ENCODE measurements around the gene R3HDM2.
A peak's percentile ranks its signal among the peaks of the same experiment; 100 is the strongest.
"Not testable (repeated sequence)": the region's sequence is repeated elsewhere in the genome, so short reads cannot be mapped to it uniquely, and the experiment has no call there.

Gene R3HDM2

GRCh38 chr12:57299514-57300016 is 131.3 kb downstream of the R3HDM2 start:
- H4K8ac ChIP-seq (ENCODE audit: low read depth, low read length), result no peak overlapping the region
- no peak overlapping the region for H2BK12ac ChIP-seq (ENCODE audit: low read length)
- H3K79me1 ChIP-seq (ENCODE audit: low read length), result no peaks in the 10 kb centered on the region
- no peak overlapping the region for H3K27ac ChIP-seq (ENCODE audit: low read depth, low read length)
- H3K36me3 ChIP-seq (ENCODE audit: control insufficient read depth in 1 of 2, insufficient read depth in 2 of 2, low read length in 2 of 2), result peaks cover 1 to 11% of the 10 kb centered on the region in 2 experiments
- no peaks in the 10 kb centered on the region for H3K9me3 ChIP-seq (ENCODE audit: insufficient read depth, low read depth, low read length)
- no peak overlapping the region for H4K12ac ChIP-seq (ENCODE audit: low read depth, low read length)
- H3K18ac ChIP-seq (ENCODE audit: low read length), result no peak overlapping the region
- H3K14ac ChIP-seq (ENCODE audit: low read length), result no peak overlapping the region
- H2AFZ ChIP-seq (ENCODE audit: insufficient read depth, low read length, poor library complexity), result no peak overlapping the region
- no CpG with 5 or more reads among the region's 1 CpG for WGBS (ENCODE audit: extremely low coverage, insufficient coverage, insufficient read length)
- H2BK5ac ChIP-seq (ENCODE audit: low read depth, low read length, poor library complexity), result no peak overlapping the region
- H3K4me1 ChIP-seq (ENCODE audit: control insufficient read depth in 1 of 2, insufficient read depth in 2 of 2, low read length in 2 of 2), result no peaks in the 10 kb centered on the region
- H2AK5ac ChIP-seq (ENCODE audit: low read length), result no peak overlapping the region
- no peak overlapping the region for H3K4me3 ChIP-seq (ENCODE audit: low read depth, low read length)
- H3K27me3 ChIP-seq (ENCODE audit: insufficient read depth, low read length), result no peaks in the 10 kb centered on the region
- H3K79me2 ChIP-seq (ENCODE audit: control insufficient read depth, insufficient read depth, low read length, poor library complexity), result no peaks in the 10 kb centered on the region
- H3K23ac ChIP-seq (ENCODE audit: low read length), result no peak overlapping the region
- DNase-seq, result no peak
- H3K9ac ChIP-seq (ENCODE audit: low read length), result no peak overlapping the region
- H4K91ac ChIP-seq (ENCODE audit: low read depth, low read length), result no peak overlapping the region
- no peak overlapping the region for H3K4me2 ChIP-seq (ENCODE audit: low read length)
- no peak overlapping the region for H2BK120ac ChIP-seq (ENCODE audit: insufficient read depth, low read length, poor library complexity)
- no peak overlapping the region for H3K4ac ChIP-seq (ENCODE audit: low read depth, low read length)

GRCh38 chr12:57296291-57296690 is 134.6 kb downstream of the R3HDM2 start:
- Histone ChIP-seq H3K9me3 (ENCODE audit: insufficient read depth, low read depth, low read length) (no peaks in the 10 kb centered on the region), H3K4me3 (ENCODE audit: low read depth, low read length) (no peak overlapping the region), H3K9ac (ENCODE audit: low read length) (no peak overlapping the region), H2AK5ac (ENCODE audit: low read length) (no peak overlapping the region), H3K14ac (ENCODE audit: low read length) (no peak overlapping the region), H3K79me2 (ENCODE audit: control insufficient read depth, insufficient read depth, low read length, poor library complexity) (no peaks in the 10 kb centered on the region), H4K91ac (ENCODE audit: low read depth, low read length) (no peak overlapping the region), H4K12ac (ENCODE audit: low read depth, low read length) (no peak overlapping the region), H2BK12ac (ENCODE audit: low read length) (no peak overlapping the region), H4K8ac (ENCODE audit: low read depth, low read length) (no peak overlapping the region), H3K36me3 (ENCODE audit: control insufficient read depth in 1 of 2, insufficient read depth in 2 of 2, low read length in 2 of 2) (peaks cover 1 to 11% of the 10 kb centered on the region in 2 experiments), H3K4me2 (ENCODE audit: low read length) (no peak overlapping the region), H3K79me1 (ENCODE audit: low read length) (no peaks in the 10 kb centered on the region), H2BK5ac (ENCODE audit: low read depth, low read length, poor library complexity) (no peak overlapping the region), H2AFZ (ENCODE audit: insufficient read depth, low read length, poor library complexity) (no peak overlapping the region), H3K4ac (ENCODE audit: low read depth, low read length) (no peak overlapping the region), H3K23ac (ENCODE audit: low read length) (no peak overlapping the region), H3K4me1 (ENCODE audit: control insufficient read depth in 1 of 2, insufficient read depth in 2 of 2, low read length in 2 of 2) (no peaks in the 10 kb centered on the region), H3K27ac (ENCODE audit: low read depth, low read length) (no peak overlapping the region), H3K18ac (ENCODE audit: low read length) (no peak overlapping the region), H3K27me3 (ENCODE audit: insufficient read depth, low read length) (no peaks in the 10 kb centered on the region), H2BK120ac (ENCODE audit: insufficient read depth, low read length, poor library complexity) (no peak overlapping the region)
- no peak for DNase-seq
- no CpG with 5 or more reads among the region's 4 CpGs for WGBS (ENCODE audit: extremely low coverage, insufficient coverage, insufficient read length)

- H3K4me2 ChIP-seq (ENCODE audit: low read length); H3K79me1 ChIP-seq (ENCODE audit: low read length); H2AK5ac ChIP-seq (ENCODE audit: low read length); H3K23ac ChIP-seq (ENCODE audit: low read length); H3K27ac ChIP-seq (ENCODE audit: low read depth, low read length); H4K12ac ChIP-seq (ENCODE audit: low read depth, low read length); H3K79me2 ChIP-seq (ENCODE audit: control insufficient read depth, insufficient read depth, low read length, poor library complexity); H3K4ac ChIP-seq (ENCODE audit: low read depth, low read length); H3K9ac ChIP-seq (ENCODE audit: low read length); H2BK120ac ChIP-seq (ENCODE audit: insufficient read depth, low read length, poor library complexity); H3K4me1 ChIP-seq (ENCODE audit: control insufficient read depth in 1 of 2, insufficient read depth in 2 of 2, low read length in 2 of 2); H2AFZ ChIP-seq (ENCODE audit: insufficient read depth, low read length, poor library complexity); H3K4me3 ChIP-seq (ENCODE audit: low read depth, low read length); H3K27me3 ChIP-seq (ENCODE audit: insufficient read depth, low read length); H2BK12ac ChIP-seq (ENCODE audit: low read length); DNase-seq; H3K18ac ChIP-seq (ENCODE audit: low read length); H3K9me3 ChIP-seq (ENCODE audit: insufficient read depth, low read depth, low read length); H4K91ac ChIP-seq (ENCODE audit: low read depth, low read length); H3K14ac ChIP-seq (ENCODE audit: low read length); H2BK5ac ChIP-seq (ENCODE audit: low read depth, low read length, poor library complexity); H4K8ac ChIP-seq (ENCODE audit: low read depth, low read length): not testable (repeated sequence)
- peaks cover 8 to 11% of the 10 kb centered on the region in 2 experiments for H3K36me3 ChIP-seq (ENCODE audit: control insufficient read depth in 1 of 2, insufficient read depth in 2 of 2, low read length in 2 of 2)
- WGBS (ENCODE audit: extremely low coverage, insufficient coverage, insufficient read length), result no CpG with 5 or more reads among the region's 12 CpGs
Observed at GRCh38 chr12:57282073-57282472, 148.8 kb downstream of the R3HDM2 start.

- Histone ChIP-seq H3K79me2 (ENCODE audit: control insufficient read depth, insufficient read depth, low read length, poor library complexity) (no peaks in the 10 kb centered on the region), H3K4me1 (ENCODE audit: control insufficient read depth in 1 of 2, insufficient read depth in 2 of 2, low read length in 2 of 2) (peaks cover 6 to 8% of the 10 kb centered on the region in 2 experiments), H3K18ac (ENCODE audit: low read length) (no peak overlapping the region), H3K9ac (ENCODE audit: low read length) (no peak overlapping the region), H3K9me3 (ENCODE audit: insufficient read depth, low read depth, low read length) (no peaks in the 10 kb centered on the region), H2AFZ (ENCODE audit: insufficient read depth, low read length, poor library complexity) (no peak overlapping the region), H3K27ac (ENCODE audit: low read depth, low read length) (peak overlapping the region; percentile 78), H4K12ac (ENCODE audit: low read depth, low read length) (no peak overlapping the region), H2BK120ac (ENCODE audit: insufficient read depth, low read length, poor library complexity) (peak overlapping the region; percentile 25), H3K4ac (ENCODE audit: low read depth, low read length) (no peak overlapping the region), H3K4me3 (ENCODE audit: low read depth, low read length) (no peak overlapping the region), H3K36me3 (ENCODE audit: control insufficient read depth in 1 of 2, insufficient read depth in 2 of 2, low read length in 2 of 2) (peaks cover 8 to 9% of the 10 kb centered on the region in 2 experiments), H3K79me1 (ENCODE audit: low read length) (peaks cover 4% of the 10 kb centered on the region), H2BK5ac (ENCODE audit: low read depth, low read length, poor library complexity) (peak overlapping the region; percentile 44), H2AK5ac (ENCODE audit: low read length) (no peak overlapping the region), H2BK12ac (ENCODE audit: low read length) (no peak overlapping the region), H3K4me2 (ENCODE audit: low read length) (peak overlapping the region; percentile 49), H3K23ac (ENCODE audit: low read length) (no peak overlapping the region), H3K14ac (ENCODE audit: low read length) (no peak overlapping the region), H4K91ac (ENCODE audit: low read depth, low read length) (no peak overlapping the region), H3K27me3 (ENCODE audit: insufficient read depth, low read length) (no peaks in the 10 kb centered on the region), H4K8ac (ENCODE audit: low read depth, low read length) (peak overlapping the region; percentile 34)
- DNase-seq, result peak; percentile 50 to 73
- no CpG with 5 or more reads among the region's 9 CpGs for WGBS (ENCODE audit: extremely low coverage, insufficient coverage, insufficient read length)
Observed at GRCh38 chr12:57280211-57281062, 150.4 kb downstream of the R3HDM2 start.

Measured in trophoblast cell (in vitro differentiated cells and primary cell).